GM21515 (cell line): Measurements from ENCODE around the gene DLG2.
"Not testable (repeated sequence)": the region's sequence is repeated elsewhere in the genome, so short reads cannot be mapped to it uniquely, and the experiment has no call there.

Source experiments
- ATAC-seq: cut with Tn5 transposase; IDR thresholded peaks from one replicate; pipeline ENCODE4 v1.9.1; 2021; ENCODE audit not compliant: unreplicated experiment

Gene DLG2

GRCh38 chr11:85347291-85347690, 279.9 kb downstream of the DLG2 start:
- no peak for ATAC-seq

- ATAC-seq = no peak
These were observed 280.7 kb downstream of the DLG2 start for GRCh38 chr11:85346484-85346883.

- not testable (repeated sequence) for ATAC-seq
These were observed 286.3 kb downstream of the DLG2 start for GRCh38 chr11:85340846-85341245.

GRCh38 chr11:85318573-85318972, 308.6 kb downstream of the DLG2 start:
- ATAC-seq = no peak

GRCh38 chr11:85316967-85317366, 310.2 kb downstream of the DLG2 start:
- ATAC-seq = peak; percentile 99

GRCh38 chr11:85313741-85314140, 313.4 kb downstream of the DLG2 start:
- no peak for ATAC-seq

- no peak for ATAC-seq
These were observed 316.7 kb downstream of the DLG2 start for GRCh38 chr11:85310479-85310878.

- no peak for ATAC-seq
These were observed 319.8 kb downstream of the DLG2 start for GRCh38 chr11:85307366-85307765.

GRCh38 chr11:85301895-85302678, 325.1 kb downstream of the DLG2 start:
- no peak for ATAC-seq

GRCh38 chr11:85299258-85299942, 327.7 kb downstream of the DLG2 start:
- ATAC-seq = no peak

- no peak for ATAC-seq
These were observed 331.4 kb downstream of the DLG2 start for GRCh38 chr11:85295694-85296271.

GRCh38 chr11:85281550-85281949, 345.6 kb downstream of the DLG2 start:
- ATAC-seq = no peak

GRCh38 chr11:85279267-85279666, 347.9 kb downstream of the DLG2 start:
- ATAC-seq = no peak

- no peak for ATAC-seq
These were observed 349.5 kb downstream of the DLG2 start for GRCh38 chr11:85277693-85278092.

GRCh38 chr11:85276332-85276731, 350.8 kb downstream of the DLG2 start:
- no peak for ATAC-seq

- ATAC-seq = not testable (repeated sequence)
These were observed 356.8 kb downstream of the DLG2 start for GRCh38 chr11:85270315-85270714.

GRCh38 chr11:85269109-85269508, 358.0 kb downstream of the DLG2 start:
- no peak for ATAC-seq

- no peak for ATAC-seq
These were observed 360.5 kb downstream of the DLG2 start for GRCh38 chr11:85266646-85267045.

GRCh38 chr11:85263328-85263727, 363.8 kb downstream of the DLG2 start:
- no peak for ATAC-seq

GRCh38 chr11:85257837-85258236, 369.3 kb downstream of the DLG2 start:
- ATAC-seq = no peak

GRCh38 chr11:85256433-85256832, 370.7 kb downstream of the DLG2 start:
- no peak for ATAC-seq

GRCh38 chr11:85249482-85249881, 377.7 kb downstream of the DLG2 start:
- no peak for ATAC-seq
